ENCODE results near the gene ZNF148. TPM values are rescaled to one million over a fixed set of nuclear protein-coding genes. Genes with fewer than 3 reads are reported as not detected.

Gene ZNF148
- total RNA-seq, 2 donors from 2014 or later, result 27.1 to 35.1 TPM

DNA sequence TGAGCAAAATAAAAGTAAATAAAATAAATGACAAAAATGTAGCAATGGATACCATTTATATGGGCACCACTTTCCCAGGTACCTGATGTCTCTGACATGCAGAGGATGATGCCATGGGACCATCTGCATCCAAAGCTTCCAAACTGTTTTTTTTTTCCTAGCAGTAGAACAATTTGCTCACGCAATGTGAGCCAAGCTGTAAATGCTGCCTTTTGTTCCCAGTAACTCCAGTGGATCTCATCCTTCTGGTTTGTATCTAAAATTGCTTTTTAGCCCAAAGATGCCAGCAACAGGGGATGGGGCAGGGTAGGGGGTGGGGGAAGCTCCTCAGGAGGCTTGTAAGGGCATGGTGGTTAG is 195.3 kb downstream of the ZNF148 start:
- Histone ChIP-seq H3K4me1 (ENCODE audit: control insufficient read depth in 1 of 2, low read depth in 2 of 2) (no peaks in the 10 kb centered on the region), H3K27ac (no peak overlapping the region), H3K4me3 (no peak overlapping the region), H3K36me3 (no peaks in the 10 kb centered on the region), H3K9me3 (no peaks in the 10 kb centered on the region), H3K27me3 (replicated peaks; ENCODE audit: insufficient read depth) (no peaks in the 10 kb centered on the region)
- DNase-seq (ENCODE audit: low spot score) (no peak), ATAC-seq (ENCODE audit: insufficient number of reproducible peaks, low FRiP score, low read depth) (no peak)
- TF ChIP-seq, protein P1, sequence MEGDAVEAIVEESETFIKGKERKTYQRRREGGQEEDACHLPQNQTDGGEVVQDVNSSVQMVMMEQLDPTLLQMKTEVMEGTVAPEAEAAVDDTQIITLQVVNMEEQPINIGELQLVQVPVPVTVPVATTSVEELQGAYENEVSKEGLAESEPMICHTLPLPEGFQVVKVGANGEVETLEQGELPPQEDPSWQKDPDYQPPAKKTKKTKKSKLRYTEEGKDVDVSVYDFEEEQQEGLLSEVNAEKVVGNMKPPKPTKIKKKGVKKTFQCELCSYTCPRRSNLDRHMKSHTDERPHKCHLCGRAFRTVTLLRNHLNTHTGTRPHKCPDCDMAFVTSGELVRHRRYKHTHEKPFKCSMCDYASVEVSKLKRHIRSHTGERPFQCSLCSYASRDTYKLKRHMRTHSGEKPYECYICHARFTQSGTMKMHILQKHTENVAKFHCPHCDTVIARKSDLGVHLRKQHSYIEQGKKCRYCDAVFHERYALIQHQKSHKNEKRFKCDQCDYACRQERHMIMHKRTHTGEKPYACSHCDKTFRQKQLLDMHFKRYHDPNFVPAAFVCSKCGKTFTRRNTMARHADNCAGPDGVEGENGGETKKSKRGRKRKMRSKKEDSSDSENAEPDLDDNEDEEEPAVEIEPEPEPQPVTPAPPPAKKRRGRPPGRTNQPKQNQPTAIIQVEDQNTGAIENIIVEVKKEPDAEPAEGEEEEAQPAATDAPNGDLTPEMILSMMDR (IDR thresholded peaks at IDR 0.05), result no peak

DNA sequence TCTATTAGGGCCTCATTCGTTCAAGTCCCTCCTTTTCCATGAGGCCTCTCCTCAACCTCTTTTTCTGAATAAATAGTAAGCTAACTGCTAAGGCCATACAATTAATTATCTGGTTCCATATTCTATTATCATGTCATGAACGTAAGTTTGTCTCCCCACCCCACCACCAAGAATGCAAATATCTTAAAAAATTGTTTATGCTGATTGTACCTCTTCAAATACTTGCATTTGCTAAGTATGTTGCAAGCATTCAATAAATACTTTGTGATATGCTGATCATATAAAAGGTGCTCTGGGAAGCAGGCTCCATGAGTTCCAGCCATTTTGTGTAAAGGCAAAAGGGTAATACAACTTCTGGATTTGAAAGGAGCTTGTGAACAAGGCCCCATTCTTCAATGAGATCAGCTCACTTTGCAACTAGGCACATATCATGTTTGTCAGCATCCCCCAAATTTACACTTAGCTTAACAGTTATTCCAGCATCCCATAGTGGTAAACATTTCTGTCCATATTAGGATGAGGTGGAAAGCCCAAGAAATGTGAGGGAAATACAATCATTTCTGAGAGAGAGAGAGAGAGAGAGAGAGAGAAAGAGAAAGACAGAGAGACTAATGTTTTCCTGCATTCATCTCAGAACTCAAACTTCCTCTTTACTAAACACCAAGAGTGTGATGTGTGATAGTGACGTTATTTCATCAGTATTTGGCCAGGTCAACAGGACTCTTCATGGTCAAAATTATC is 195.8 kb downstream of the ZNF148 start:
- H3K9me3 ChIP-seq, result no peaks in the 10 kb centered on the region
- no peaks in the 10 kb centered on the region for H3K27me3 ChIP-seq (replicated peaks; ENCODE audit: insufficient read depth)
- no peak overlapping the region for H3K4me3 ChIP-seq
- H3K36me3 ChIP-seq, result no peaks in the 10 kb centered on the region
- TF ChIP-seq, protein P1 (IDR thresholded peaks at IDR 0.05), result no peak
- H3K4me1 ChIP-seq (ENCODE audit: control insufficient read depth in 1 of 2, low read depth in 2 of 2), result no peaks in the 10 kb centered on the region
- no peak for DNase-seq (ENCODE audit: low spot score)
- H3K27ac ChIP-seq, result no peak overlapping the region
- no peak for ATAC-seq (ENCODE audit: insufficient number of reproducible peaks, low FRiP score, low read depth)

DNA sequence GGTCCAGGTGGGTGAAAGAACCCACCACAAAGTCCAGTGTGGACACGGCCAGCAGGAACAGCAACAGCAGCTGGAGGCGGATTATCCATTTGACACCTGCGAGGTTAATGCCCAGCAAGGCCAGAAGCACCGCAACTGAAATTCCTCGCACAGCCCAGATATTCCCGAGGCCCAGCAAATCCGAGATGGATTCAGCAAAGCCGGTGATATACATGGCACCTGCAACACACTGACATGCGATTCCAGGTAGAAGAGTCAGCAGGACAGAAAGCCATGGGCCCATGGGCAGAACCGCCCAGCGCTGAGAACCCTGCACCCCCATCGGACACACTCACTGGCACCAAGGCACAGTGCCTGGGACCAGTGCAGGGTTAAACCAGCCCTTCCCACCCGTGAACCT is 197.4 kb downstream of the ZNF148 start:
- no peak for ATAC-seq (ENCODE audit: insufficient number of reproducible peaks, low FRiP score, low read depth)
- H3K27me3 ChIP-seq (replicated peaks; ENCODE audit: insufficient read depth), result no peaks in the 10 kb centered on the region
- no peaks in the 10 kb centered on the region for H3K9me3 ChIP-seq
- no peak for DNase-seq (ENCODE audit: low spot score)
- H3K4me3 ChIP-seq, result no peak overlapping the region
- no peaks in the 10 kb centered on the region for H3K4me1 ChIP-seq (ENCODE audit: control insufficient read depth in 1 of 2, low read depth in 2 of 2)
- H3K27ac ChIP-seq, result no peak overlapping the region
- H3K36me3 ChIP-seq, result no peaks in the 10 kb centered on the region
- TF ChIP-seq, protein P1 (IDR thresholded peaks at IDR 0.05), result no peak

Other genes with a start within 250 kb of the ZNF148 start
- gene SLC12A8, start 162.6 kb downstream of the ZNF148 start, total RNA-seq, result 1 to 10 TPM; 3.0 to 4.1 TPM
- 10 to 100 TPM; 26.4 to 29.9 TPM for gene SNX4, start 144.9 kb upstream of the ZNF148 start, total RNA-seq
- gene OSBPL11, start 220.2 kb upstream of the ZNF148 start, total RNA-seq, result 10 to 100 TPM in 1 of 2 donors, 1 to 10 TPM in 1; 7.0 to 10.3 TPM

All from thoracic aorta (tissue), 2 donors.